GM21526 (cell line): ENCODE results near the gene EDDM13.
"Not testable (repeated sequence)": the region's sequence is repeated elsewhere in the genome, so short reads cannot be mapped to it uniquely, and the experiment has no call there.

ENCODE experiments used
- ATAC-seq: cut with Tn5 transposase; IDR thresholded peaks from one replicate; pipeline ENCODE4 v1.9.1; 2021; ENCODE audit warnings: moderate library complexity; ENCODE audit not compliant: unreplicated experiment, low FRiP score

EDDM13 gene

DNA sequence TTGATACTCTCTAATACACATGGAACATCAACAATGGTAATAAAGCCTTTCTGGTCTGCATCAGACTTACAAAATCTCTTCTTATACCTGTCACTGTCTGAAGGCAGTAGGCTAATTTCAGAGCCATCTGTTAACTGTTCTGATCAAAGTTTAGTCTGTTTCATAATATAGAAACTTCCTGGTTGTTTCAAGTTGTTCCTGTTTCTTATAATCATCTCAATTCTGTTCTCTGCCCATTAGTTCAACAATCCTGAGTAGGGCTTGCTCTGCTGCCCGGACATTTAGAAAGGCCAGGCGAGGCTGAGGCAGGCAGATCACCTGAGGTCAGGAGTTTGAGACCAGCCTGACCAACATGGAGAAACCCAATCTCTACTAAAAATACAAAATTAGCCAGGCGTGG is 47.4 kb downstream of the EDDM13 start:
- no peak for ATAC-seq

DNA sequence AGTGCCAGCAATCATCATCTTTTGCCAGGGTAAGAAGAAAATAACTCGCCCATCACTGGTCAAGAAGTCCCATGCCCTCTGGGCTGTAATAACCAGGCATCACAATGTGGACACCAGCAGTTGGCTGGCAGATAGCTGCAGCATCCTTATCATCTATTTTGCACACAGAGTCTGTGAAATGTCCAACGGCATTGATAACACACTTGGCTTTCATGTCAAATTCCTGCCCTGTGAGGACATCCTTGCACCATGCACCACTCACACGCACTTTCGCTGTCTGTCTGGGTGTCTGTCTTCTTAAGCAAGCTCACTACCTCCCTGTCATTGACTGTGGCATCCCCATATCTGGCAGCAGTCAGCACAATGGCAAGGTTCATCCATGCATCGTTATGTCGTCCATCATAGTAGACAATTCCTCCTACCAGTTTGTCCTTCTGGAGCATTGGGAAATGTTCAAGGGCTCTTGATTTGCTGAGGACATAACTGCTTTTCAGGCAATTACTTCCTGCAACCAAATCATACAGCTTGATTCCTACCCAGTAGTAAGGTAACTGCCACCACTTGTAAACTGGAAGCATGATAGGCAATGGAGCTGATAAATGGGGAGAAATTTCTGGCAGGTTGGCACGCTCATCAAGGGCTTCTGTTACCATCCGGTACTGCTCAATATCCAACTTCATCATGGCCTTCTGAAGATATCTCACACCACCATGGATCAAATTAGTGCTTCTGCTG is 48.9 kb downstream of the EDDM13 start:
- ATAC-seq, result no peak

DNA sequence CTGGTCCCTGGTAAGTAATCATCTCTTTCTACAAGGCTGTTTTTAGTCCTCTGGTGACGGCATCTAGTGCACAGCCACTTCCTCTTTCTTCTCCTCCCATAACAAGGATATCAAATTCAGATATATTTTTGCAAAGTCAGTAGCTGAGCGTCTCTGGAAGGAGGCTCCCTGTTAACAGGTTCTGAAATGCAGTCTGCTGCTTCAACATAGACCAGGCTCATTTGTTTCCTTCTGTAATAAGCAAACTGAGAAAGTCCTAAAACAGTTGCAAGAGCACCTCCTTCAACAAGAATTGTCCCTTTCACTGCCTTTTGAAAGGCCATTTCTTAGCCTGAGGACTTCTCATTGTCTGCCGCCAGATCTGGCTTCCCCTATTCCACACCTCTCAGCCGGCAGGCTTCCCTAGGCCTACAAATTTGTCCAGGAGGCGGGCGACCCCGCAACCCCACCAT is 49.5 kb downstream of the EDDM13 start:
- no peak for ATAC-seq

DNA sequence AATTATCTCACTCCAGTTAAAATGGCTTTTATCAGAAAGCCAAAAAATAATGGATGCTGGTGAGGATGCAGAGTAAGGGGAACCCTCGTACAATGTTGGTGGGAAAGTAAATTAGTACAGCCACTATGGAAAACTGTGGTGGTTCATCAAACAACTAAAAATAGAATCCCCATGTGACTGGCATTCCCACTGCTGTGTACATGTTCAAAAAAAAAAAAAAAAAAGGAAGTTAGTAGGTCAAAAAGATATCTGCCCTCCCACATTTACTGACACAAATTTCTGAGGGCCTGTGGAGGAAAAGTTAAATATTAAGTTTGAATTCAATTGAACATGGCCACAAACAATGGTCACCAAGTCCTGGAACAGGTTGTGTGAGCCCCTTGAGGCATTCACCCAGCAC is 51.9 kb downstream of the EDDM13 start:
- no peak for ATAC-seq

DNA sequence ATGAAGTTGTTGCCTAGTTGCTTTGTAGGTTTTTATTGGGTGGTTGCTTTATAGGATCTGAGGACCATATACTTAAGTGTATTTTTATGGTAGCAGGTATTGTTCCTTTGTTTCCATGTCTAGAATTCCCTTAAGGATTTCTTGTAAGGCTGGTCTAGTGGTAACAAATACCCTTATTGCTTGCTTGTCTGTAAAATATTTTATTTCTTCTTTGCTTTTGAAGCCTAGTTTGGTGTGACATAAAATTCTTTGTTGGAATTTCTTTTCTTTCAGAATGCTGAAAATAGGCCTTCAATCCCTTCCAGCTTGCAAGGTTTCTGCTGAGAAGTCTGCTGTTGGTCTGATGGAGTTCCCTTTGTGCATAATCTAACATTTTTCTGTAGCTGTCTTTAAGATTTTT is 60.1 kb downstream of the EDDM13 start:
- no peak for ATAC-seq

DNA sequence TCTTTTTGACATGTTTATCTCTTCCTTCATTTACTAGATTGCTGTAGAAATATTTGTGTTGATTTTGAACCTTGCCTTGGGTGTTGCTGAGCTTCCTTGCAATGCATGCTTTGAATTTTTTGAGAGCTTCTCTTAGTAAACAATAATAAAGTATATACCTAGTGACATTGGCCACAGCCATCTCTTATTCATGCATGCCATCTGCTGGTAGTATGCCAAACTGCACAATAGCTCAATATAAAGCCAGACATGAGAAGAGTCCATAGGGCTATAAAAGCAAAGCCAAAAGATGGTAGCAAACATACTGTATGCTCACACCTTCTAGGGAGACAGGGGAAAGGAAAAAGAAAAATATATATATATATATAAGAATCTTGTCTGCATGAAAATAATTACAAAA is 61.0 kb downstream of the EDDM13 start:
- no peak for ATAC-seq

DNA sequence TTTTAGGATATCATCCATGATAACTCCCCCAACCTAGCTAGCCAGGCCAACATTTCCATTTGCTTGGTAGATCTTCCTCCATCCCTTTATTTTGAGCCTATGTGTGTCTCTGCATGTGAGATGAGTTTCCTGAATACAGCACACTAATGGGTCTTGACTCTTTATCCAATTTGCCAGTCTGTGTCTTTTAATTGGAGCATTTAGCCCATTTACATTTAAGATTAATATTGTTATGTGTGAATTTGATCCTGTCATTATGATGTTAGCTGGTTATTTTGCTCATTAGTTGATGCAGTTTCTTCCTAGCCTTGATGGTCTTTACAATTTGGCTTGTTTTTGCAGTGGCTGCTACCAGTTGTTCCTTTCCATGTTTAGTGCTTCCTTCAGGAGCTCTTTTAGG is 62.8 kb downstream of the EDDM13 start:
- not testable (repeated sequence) for ATAC-seq

DNA sequence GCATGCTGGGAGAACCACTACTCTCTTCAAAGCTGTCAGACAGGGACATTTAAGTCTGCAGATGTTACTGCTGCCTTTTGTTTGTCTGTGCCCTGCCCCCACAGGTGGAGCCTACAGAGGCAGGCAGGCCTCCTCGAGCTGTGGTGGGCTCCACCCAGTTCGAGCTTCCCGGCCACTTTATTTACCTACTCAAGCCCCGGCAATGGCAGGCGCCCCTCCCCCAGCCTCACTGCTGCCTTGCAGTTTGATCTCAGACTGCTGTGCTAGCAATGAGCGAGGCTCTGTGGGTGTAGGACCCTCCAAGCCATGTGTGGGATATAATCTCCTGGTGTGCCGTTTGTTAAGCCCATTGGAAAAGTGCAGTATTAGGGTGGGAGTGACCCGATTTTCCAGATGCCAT is 64.5 kb downstream of the EDDM13 start:
- not testable (repeated sequence) for ATAC-seq

DNA sequence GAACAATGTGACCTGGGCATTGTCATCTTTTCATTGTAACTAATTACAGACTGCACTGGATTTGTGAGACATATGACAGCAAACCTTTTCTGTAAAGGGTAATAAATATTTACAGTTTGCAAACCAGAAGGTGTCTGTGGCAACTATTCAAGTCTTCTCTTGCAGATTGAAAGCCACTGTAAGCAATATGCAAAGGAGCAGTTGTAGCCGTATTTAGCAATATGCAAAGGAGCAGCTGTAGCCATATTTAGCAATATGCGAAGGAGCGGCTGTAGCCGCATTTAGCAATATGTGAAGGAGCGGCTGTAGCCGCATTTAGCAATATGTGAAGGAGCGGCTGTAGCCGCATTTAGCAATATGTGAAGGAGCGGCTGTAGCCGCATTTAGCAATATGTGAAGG is 66.5 kb downstream of the EDDM13 start:
- not testable (repeated sequence) for ATAC-seq

DNA sequence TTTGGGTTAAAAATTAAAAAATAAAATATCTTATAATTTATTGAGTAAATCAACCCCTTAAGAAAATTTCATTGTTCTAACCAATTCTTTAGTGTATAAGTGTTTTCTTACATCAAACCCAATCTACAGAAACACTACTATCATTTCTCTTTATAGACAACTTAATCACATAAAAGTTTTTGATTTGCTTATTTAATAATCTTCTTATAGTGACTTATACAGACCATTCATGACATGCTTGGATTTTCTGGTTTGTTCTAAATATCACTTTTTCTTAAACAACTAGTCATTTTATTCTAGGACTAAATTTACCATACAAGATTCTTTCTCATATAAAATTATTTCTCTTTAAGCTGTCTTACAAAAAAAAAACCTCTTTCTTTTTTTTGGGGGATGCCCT is 69.4 kb downstream of the EDDM13 start:
- no peak for ATAC-seq

DNA sequence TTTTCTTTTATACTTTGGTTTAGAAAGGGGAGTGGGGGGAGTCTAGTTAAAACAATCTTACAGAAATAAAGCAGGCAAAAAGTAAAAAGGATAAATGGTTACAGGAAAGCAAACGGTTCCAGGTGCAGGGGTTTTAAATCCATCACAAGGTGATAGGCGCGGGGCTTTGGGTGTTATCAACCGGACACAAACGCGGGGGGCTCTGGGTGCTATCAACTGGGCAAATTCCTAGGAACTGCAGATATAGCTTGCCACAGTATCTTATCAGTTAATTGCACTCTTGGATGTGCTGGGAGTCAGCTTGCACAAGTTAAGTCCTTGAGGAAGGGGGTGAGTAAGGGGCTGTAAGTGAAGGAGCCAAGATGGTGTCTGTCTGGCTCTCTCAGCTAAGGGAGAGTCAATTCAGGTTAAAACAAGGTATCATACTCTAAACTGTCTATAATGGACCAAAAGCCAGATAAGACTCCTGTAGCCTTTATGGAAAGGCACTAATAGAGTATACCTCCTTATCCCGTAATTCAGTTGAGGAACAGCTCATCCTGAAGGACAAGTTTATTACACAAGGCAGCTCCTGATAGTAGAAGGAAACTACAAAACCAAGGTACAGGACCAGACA is 74.7 kb downstream of the EDDM13 start:
- ATAC-seq, result no peak

DNA sequence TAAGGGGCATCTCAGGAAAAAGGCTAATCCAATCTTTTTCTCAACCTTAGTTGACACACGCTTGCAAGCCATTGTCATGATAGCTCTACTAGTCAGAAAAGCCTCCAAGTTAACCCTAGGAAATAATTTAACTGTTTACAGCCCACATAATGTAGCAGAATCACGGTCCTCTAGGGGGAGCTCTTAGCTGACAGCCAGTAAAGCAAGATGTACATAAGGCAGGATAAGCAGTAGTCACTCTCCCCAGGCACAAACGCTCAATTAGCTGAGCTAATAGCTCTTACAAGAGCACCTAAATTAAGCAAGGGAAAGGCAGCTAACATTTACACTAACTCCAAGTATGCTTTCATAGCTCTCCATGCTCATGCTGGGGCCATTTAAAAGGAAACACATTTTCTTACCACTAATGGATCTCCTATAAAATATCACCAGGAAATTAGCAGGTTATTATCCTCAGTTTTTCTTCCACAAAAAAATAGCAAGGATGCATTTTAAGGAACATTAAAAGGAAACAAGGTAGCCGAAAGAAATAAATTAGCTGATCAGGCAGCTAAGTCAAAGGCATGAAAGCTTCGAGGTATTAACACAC is 75.8 kb downstream of the EDDM13 start:
- ATAC-seq, result no peak

DNA sequence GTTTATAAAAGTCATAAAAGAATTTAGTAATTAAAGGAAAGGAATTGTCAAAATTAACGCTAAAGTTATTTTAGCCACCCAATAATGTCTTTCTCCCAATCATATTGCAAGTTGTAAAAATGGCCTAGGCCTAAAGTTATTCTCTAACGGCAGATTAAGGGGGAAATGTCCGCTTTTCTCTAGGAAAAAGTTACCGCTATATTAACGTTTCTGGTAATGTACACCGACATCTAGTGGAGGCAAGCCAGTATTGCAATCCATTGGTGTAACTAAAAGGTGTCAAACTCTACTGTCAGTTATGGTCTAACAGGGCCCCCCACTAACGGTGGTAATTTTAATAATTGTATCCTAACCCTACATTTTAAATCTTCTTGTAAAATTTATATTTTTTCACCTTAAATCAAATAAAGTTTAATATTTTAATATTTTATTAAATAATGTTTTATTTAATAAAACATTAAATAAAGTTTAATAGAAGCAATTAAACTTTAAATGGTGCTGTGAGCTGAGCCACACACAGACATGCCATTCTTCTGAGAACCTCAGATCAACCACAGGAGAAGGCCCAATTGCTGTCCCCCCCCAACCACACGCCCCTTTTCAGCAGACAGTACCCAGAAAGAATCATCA is 78.0 kb downstream of the EDDM13 start:
- no peak for ATAC-seq

DNA sequence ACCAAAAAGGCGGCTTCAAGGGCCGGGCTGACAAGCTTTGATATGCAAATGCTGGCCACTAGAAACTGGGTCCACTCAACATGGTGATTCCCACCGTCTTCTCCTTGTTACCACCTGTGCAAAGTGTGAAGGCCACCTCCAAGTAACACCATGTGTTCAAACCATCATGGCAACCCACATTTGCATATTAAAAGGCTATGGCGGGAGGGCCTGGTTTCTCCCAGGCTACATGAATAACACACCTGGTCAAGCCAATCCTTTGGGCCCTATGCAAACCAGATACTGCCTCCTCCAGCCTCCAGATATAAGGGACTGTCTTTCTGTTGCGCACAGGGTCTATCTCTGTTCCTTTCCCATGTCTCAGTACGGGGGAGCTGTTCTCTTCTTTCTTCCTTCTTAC is 78.7 kb downstream of the EDDM13 start:
- ATAC-seq, result no peak

DNA sequence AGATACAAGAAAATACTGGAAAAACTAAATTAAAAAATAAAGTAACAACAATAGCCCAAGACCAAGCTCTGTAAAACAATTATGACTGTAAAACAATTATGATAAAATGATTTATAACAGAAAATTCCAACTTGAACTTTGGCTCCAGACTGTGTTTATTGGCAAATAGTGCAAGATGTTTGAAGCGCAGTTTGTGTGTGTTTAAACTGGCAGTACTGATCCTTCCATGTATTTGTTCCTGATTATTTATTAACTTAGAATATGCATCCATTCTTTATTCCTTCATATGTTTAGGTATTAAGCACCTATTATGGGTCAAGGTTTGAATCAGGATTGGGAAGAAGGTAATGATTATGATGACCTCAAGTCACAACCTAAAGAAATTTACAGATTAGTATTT is 83.0 kb downstream of the EDDM13 start:
- no peak for ATAC-seq

DNA sequence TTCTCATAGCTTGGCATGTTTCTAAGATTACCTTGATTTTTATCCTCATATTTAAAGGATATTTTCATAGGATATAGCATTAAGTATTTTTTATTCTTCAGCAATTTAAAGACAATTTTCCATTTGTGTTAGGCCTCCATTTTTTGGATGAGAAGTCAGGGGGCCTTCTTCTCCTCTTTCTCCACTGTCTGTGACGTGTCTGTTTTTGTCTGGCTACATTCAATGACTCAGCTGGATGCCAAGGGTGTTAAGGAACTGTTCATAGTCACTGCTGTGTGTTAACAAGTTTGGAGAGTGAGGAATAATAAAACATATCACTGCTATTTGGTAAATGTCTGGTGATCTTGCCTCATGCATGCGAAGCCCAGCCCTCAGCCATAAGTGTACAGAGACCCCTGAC is 84.4 kb downstream of the EDDM13 start:
- no peak for ATAC-seq
